GM19238 (cell line): Measurements from ENCODE around the gene DACT1.
"Not testable (repeated sequence)": the region's sequence is repeated elsewhere in the genome, so short reads cannot be mapped to it uniquely, and the experiment has no call there.

Source experiments
- DNase-seq: peaks from one replicate; pipeline ENCODE4 v3.0.0; 2011; ENCODE audit warnings: low spot score; ENCODE audit not compliant: insufficient read length

DACT1 gene

GRCh38 chr14:58637391-58638230 is at the start of gene DACT1:
Gene DACT1, plus strand, starts transcription at chr14:58637962. Its CDS starts 241 bp downstream, at chr14:58638203.
- DNase-seq: peak; percentile 63

GRCh38 chr14:58588321-58588720 is 49.4 kb upstream of the DACT1 start:
- not testable (repeated sequence) for DNase-seq

DNA sequence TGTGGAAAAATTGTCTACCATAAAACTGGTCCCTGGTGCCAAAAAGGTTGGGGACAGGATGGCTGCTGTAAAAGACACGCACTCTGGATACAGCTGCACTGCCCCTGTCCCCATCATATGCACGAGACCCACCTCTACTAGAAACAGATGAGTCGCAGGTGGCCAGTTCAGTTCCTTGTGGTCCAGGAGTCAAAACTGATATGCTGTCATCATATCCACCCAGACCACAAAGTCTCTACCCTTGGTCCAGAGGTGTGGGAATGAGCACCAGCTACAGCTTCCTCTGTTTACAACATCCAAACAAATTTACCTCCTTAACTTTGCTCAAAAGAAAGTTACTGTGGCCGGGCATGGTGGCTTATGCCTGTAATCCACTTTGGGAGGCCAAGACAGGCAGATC is 43.8 kb upstream of the DACT1 start:
- DNase-seq: no peak

DNA sequence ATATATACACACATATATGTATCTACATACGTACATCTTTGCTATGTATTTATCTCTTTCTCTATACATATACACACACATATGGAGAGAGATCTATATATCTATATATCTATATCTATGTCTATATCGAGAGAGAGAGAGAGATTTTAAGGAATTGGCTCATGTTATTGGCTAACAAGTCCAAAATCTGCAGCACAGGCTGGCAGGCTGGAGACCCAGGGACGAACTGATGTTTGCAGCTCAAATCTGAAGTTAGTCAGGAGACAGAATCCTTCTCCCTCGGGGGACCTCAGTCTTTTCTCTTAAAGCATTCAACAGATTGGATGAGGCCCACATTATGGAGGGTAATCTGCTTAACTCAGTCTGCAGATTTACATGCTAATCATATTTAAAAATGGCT is 40.7 kb upstream of the DACT1 start:
- DNase-seq: no peak

DNA sequence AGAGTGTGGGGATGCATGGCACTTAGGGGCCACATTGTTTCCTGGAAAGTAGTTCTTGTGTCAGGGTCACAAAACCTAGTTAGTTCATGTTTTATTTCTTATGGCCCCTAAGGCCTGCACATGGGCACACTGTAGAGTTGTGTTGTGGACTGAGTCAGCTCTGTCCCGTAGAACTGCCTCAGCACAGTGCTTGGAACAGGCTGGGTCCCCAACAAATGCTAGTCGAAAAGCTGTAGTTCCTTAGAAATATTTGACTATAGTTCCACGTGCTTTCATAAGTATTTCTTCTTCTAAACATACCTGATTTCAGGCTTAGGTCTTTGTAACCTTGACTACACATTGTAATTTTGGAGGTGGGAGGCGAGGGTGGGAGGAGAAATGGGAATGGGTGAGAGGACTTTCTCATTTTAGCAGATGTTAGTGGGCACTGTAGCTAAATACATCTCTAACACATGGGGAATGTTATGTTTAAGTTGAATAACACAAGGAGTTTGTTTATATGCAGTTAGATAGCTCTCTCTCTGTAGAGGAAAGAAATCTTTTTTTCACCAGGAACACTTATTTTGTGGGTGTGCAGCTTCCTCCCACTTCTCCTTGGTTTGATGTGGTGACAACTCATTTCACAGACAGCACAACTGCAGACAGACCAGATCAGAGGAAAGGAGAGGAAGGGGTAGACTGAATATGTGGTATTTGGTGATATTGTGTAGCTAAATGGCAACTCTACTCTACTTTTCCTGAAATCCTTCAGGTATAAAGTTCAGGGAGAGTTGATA is 39.5 kb upstream of the DACT1 start:
- DNase-seq: no peak

DNA sequence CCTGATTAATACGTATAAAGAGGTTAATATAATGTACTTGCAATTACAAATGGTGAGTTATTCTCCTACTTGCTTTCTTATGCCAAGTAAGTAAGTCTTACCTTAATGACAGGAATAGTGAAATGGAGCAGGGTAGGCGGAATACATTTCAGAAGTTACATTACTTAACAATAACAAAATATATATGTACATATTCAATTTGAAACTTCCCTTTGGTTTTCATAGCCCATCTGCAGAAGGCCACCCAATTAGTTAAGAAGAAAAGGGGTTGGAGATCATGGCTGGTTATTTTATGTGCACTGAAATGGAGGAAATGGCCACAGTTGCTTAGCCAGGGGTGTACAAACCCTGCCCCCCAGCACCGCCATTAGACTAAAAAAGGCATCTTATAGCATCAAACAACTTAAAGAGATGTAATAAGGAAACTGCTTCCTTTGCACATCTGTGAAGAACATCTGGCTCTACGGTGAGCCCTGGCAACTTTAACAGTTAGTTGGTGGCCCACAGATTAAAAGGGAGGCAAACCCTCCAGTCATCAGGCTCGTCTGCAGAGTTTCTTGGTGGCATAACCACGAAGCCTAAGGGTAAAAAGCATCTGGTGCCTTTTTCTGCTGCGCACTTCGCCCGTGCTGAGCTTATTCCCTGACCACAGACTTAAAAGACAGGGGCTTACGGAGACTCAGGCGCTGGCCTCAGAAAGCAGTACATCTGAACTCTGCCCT is 38.8 kb upstream of the DACT1 start:
- no peak for DNase-seq

DNA sequence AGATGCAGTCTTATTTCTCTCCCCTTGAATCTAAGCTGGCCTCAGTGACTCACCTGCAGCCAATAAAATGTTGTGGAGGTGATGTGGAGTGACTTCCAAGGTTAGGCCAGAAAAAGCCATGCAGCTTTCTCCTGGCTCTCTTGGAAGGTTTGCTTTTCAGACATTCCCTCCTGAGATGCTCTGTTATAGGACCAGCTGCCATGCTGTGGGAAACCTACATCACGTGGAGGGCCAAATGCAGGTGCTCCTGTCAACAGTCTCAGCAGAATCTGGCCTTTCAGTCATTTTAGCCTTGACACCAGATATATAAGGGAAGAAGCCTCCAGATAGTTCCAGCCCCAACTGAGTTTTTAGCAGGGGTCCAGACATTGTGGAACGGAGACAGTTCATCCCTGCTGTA is 38.1 kb upstream of the DACT1 start:
- no peak for DNase-seq

- no peak for DNase-seq
Measured at GRCh38 chr14:58605465-58605864, 32.3 kb upstream of the DACT1 start.

DNA sequence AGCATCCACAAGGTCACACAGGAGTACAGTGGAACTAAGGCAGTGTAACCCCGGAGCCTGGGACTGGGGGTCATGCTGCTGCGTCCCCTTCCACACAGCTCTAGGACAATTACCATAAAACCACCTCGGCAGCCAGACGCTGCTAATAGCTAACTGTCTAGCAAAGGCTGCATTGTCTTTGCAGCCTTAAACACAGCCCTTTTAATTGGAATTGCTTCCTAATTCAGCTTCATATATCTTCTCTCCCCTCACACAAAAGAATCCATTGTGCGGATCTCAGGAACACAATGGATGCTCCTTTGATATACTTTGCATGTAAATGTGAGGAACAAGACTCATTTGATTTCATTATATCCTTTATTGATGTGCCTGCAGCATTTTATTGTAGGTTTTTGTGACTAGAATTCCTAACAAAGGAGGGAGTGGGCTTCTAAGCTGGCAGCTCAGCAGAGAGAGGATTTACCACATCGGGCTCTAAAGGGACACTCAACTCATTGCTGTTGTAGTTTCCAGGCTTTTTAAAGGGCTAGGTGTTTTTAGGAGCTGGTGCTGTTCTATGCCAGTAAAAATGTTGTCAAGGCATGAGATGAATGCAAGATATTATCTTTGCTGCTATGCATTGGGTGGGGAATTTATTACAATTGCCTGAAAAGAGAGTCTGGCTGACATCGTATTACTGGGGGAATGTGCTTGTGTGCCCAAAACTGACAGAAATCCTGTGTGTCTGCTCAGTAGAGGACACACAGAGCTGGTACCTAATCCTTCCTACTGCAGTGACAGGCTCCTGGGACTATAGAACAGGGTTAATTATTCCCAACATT is 30.4 kb upstream of the DACT1 start:
- DNase-seq: no peak

DNA sequence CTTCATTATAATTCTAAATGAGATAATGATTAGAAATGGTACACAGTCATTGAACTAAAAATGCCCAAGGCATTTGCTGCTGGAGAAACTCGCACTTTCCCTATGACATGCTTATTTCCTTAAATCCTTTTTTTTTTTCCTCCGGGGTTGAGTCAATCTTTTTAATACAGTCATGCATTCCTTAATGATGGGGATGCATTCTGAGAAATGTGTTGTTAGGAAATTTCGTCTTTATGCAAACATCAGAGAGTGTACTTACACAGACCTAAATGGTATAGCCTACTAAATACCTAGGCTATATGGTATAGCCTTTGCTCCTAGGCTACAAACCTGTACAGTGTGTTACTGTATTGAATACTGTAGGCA is 29.8 kb upstream of the DACT1 start:
- DNase-seq: no peak

DNA sequence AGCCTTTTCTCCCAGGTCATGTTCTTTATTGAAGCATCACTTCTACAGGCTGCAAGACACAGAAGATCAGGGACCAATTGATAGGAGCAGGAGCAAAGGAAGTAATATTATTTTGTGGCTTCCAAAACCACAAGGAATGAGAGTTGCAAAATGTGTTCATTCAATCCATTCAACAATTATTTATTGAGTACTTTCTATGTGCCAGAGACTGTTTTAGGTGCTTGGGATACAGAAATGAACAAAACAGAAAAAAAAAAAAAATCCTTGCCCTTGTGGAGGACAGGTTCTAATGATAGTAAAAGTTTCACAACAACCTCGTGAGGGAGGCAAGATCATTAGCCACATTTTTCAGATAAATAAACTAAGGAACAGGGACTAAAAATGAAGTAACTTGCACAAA is 20.1 kb upstream of the DACT1 start:
- DNase-seq: no peak

DNA sequence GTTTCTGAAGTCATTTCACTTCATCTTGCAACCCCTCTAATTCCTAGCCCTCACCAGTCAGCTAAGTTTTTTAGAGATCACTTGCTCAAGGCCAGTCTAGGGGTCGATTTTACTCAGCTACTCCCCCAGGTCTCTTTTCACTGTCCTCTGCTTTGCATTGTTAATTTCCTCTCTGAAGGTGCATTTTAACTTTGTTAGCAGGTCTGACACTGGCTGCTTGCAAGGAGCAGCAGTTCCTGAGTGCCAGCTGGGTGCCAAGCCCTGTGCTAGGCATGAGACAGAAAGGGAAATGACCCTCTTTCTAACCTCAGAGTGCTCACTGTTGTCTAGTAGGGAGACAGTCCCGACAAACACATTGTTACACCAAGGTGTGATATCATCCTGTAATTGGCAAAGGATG is 17.8 kb upstream of the DACT1 start:
- no peak for DNase-seq

GRCh38 chr14:58625438-58625837 is 12.3 kb upstream of the DACT1 start:
- DNase-seq: no peak

- no peak for DNase-seq
Measured at GRCh38 chr14:58626431-58626831, 11.3 kb upstream of the DACT1 start.

GRCh38 chr14:58628406-58628805 is 9.4 kb upstream of the DACT1 start:
- no peak for DNase-seq

GRCh38 chr14:58629281-58629680 is 8.5 kb upstream of the DACT1 start:
- DNase-seq: no peak

DNA sequence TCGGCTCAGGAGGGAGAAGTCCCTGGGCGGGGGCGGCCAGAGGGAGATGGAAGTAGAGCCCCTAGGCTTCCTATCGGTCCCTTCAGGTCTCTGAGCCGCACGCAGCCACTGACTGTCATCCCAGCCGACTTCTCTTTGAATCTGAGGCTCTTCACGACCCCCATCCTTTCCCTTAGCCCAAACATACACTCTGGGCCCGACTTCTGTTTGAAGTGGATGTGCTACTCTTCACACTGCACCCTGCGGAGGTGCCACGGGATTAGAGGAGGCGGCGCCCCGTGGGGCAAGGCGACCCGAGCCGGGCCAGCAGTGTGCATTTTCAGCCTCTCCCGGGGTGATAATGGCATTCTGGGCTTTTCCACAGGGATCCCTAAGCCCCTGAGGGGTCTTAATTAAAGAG is 6.0 kb upstream of the DACT1 start:
- no peak for DNase-seq

- no peak for DNase-seq
Measured at GRCh38 chr14:58633831-58634230, 3.9 kb upstream of the DACT1 start.

- no peak for DNase-seq
Measured at GRCh38 chr14:58634406-58635090, 3.2 kb upstream of the DACT1 start.

DNA sequence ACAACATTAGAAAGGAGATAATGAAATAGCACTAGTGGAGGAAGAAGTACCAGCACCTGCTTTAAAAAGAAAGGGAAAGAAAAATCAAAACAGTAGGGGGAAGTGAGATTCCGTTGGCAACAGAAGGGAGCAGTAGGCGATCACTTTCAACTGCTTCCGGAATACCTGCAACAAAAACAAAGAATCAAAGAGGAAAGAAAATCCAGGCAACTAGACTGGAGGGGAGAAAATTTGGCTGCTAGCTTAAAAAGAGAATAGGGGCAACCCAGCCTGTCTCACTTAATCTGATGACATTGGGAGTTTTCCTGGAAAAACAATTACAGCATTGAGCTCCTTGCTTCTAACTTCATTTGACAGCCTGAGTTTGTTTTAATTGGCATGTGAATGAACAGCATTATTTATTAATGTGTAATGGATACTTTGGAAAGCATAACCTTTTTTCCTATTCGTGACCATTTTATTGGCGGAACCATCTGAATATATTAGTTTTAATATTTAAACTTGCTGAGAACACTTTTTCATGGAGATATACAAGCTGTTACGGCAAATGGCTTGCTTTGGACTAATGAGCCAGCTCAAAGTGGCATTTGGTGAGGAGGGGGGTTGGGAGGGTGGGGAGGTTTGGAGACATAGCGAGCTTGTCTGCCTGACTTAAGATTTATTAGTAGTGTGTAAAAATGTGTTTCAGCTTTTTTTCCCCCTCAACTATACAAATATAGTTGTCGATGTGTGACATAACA is 2.5 kb upstream of the DACT1 start:
- DNase-seq: peak; percentile 32
